HepG2 (cell line): ENCODE measurements around the gene SYT7. TPM values are rescaled to one million over a fixed set of nuclear protein-coding genes. Genes with fewer than 3 reads are reported as not detected.

Experiments used
- CAMTA2 ChIP-seq: sonication (generic); formaldehyde crosslinking; IDR thresholded peaks from 2 replicates; pipeline ENCODE4 v1.4.0; 2020; ENCODE audit warnings: mild to moderate bottlenecking, missing genetic modification reagents, borderline replicate concordance
- CBX1 ChIP-seq: IDR thresholded peaks from one replicate; pipeline ENCODE4 v1.6.1; 2016; ENCODE audit warnings: antibody characterized with exemption, low read depth
- KDM3A ChIP-seq: IDR thresholded peaks from 2 replicates; pipeline ENCODE4 v1.6.1; 2018; ENCODE audit warnings: low read depth, missing compliant biosample characterization
- MAZ ChIP-seq, 2 experiments: sonication (generic) in 1 of 2; formaldehyde crosslinking in 1 of 2; IDR thresholded peaks; 2 replicates each; pipeline versions ENCODE4 v1.5.0 to v1.6.1; 2012 to 2020; ENCODE audit warnings: low read depth in 2 of 2, mild to moderate bottlenecking in 2 of 2, borderline replicate concordance in 1 of 2, improper control_type of control experiment in 1 of 2, low read length in 1 of 2, missing genetic modification reagents in 1 of 2, moderate library complexity in 1 of 2
- NFKBIZ ChIP-seq: IDR thresholded peaks from 2 replicates; pipeline ENCODE4 v1.6.1; 2018; ENCODE audit warnings: missing genetic modification reagents, missing compliant biosample characterization
- NKX3-1 ChIP-seq: sonication (generic); formaldehyde crosslinking; IDR thresholded peaks from 2 replicates; pipeline ENCODE4 v1.5.0; 2020; ENCODE audit warnings: missing genetic modification reagents
- POLR2A ChIP-seq, 2 experiments: IDR thresholded peaks; 2 replicates each; pipeline ENCODE4 v1.6.1; 2011; ENCODE audit warnings: low read depth in 2 of 2, low read length in 2 of 2, mild to moderate bottlenecking in 1 of 2, moderate library complexity in 1 of 2; ENCODE audit not compliant: insufficient read depth in 1 of 2
- PRDM15 ChIP-seq: sonication (generic); formaldehyde crosslinking; IDR thresholded peaks from 2 replicates; pipeline ENCODE4 v1.4.0; 2020; ENCODE audit warnings: missing genetic modification reagents
- RBFOX2 ChIP-seq: fragments of 200-400 bp; formaldehyde crosslinking; IDR thresholded peaks from 2 replicates; pipeline ENCODE4 v1.6.1; 2017; ENCODE audit warnings: low read depth, mild to moderate bottlenecking, low read length
- RFX1 ChIP-seq: fragments of 450-650 bp; IDR thresholded peaks from 2 replicates; pipeline ENCODE4 v1.6.1; 2017
- SOX5 ChIP-seq: IDR thresholded peaks from 2 replicates; pipeline ENCODE4 v1.6.1; 2016; ENCODE audit warnings: borderline replicate concordance
- TEAD3 ChIP-seq: optimal IDR thresholded peaks from 2 replicates; pipeline ENCODE3; 2016; ENCODE audit warnings: borderline replicate concordance
- TMF1 ChIP-seq: sonication (generic); formaldehyde crosslinking; IDR thresholded peaks from 2 replicates; pipeline ENCODE4 v1.8.1; 2022; ENCODE audit warnings: low read depth, missing genetic modification reagents
- U2AF2 ChIP-seq: fragments of 200-400 bp; formaldehyde crosslinking; IDR thresholded peaks from 2 replicates; pipeline ENCODE4 v1.6.1; 2017; ENCODE audit warnings: low read depth, mild to moderate bottlenecking, low read length
- ZNF280D ChIP-seq: sonication (generic); formaldehyde crosslinking; IDR thresholded peaks from 2 replicates; pipeline ENCODE4 v1.5.1; 2020; ENCODE audit warnings: mild to moderate bottlenecking, missing genetic modification reagents
- ZNF3 ChIP-seq: IDR thresholded peaks from 2 replicates; pipeline ENCODE4 v1.7.0; 2017; ENCODE audit warnings: inconsistent platforms
- ZNF605 ChIP-seq: sonication (generic); formaldehyde crosslinking; IDR thresholded peaks from 2 replicates; pipeline ENCODE4 v1.8.0; 2022; ENCODE audit warnings: mild to moderate bottlenecking, missing genetic modification reagents
- ZNF670 ChIP-seq: sonication (generic); formaldehyde crosslinking; IDR thresholded peaks from 2 replicates; pipeline ENCODE4 v1.8.0; 2022; ENCODE audit warnings: mild to moderate bottlenecking, missing genetic modification reagents, borderline replicate concordance
- ZNF883 ChIP-seq: sonication (generic); formaldehyde crosslinking; IDR thresholded peaks from 2 replicates; pipeline ENCODE4 v1.5.1; 2020; ENCODE audit warnings: mild to moderate bottlenecking, missing genetic modification reagents; ENCODE audit errors: not compliant biosample characterization
- ZSCAN12 ChIP-seq: sonication (generic); formaldehyde crosslinking; IDR thresholded peaks from 2 replicates; pipeline ENCODE4 v1.9.0; 2021; ENCODE audit warnings: mild to moderate bottlenecking, missing genetic modification reagents
- polyA plus RNA-seq, 8 experiments: library from polyadenylated mRNA; depleted of rRNA in 3 of 8; stranded (reverse) in 7 of 8; unstranded in 1 of 8; fragments of >200 nt; fragmentation: Illumina TruSeq in 4 of 8; extraction: Trizol in 4 of 8; gene quantifications; 2 replicates each; pipeline versions ENCODE4 v1.2.1 to v1.2.3, GENCODE V29; 2011 to 2016; ENCODE audit warnings: low read depth in 4 of 8, missing spikeins in 1 of 8, mixed read lengths in 1 of 8; ENCODE audit not compliant: insufficient read depth in 1 of 8
- total RNA-seq, 5 experiments: library from RNA; depleted of rRNA; stranded (reverse); fragments of >200 nt; fragmentation: Illumina TruSeq; extraction: Trizol; gene quantifications; 2 replicates each; pipeline ENCODE4 v1.2.3, GENCODE V29; 2016; ENCODE audit warnings: low read depth in 1 of 5
- TF ChIP-seq, protein P1 (sequence below): sonication (generic); IDR thresholded peaks from 2 replicates; pipeline ENCODE4 v1.6.1; 2016; ENCODE audit warnings: low read depth, borderline replicate concordance
- TF ChIP-seq, protein P2 (sequence below): sonication (generic); formaldehyde crosslinking; IDR thresholded peaks from 2 replicates; pipeline ENCODE4 v1.5.0; 2020; ENCODE audit warnings: missing genetic modification reagents, mild to moderate bottlenecking, borderline replicate concordance

Gene SYT7
- total and polyA plus RNA-seq, 2 of the 13 experiments (the other 11 are each of a cell fraction or from before 2014, with no cell fraction given) = 1.4 to 4.4 TPM

GRCh38 chr11:61601512-61601911, 20.6 kb upstream of the SYT7 start (continued):
- TF ChIP-seq MAZ (IDR thresholded peaks at IDR 0.05; ENCODE audit: borderline replicate concordance, low read depth, low read length) (no peak), MAZ (CRISPR knock-in tag; IDR thresholded peaks at IDR 0.05; ENCODE audit: low read depth) (no peak), ZNF605 (no peak), ZNF670 (CRISPR knock-in tag) (no peak), RFX1 (no peak), CAMTA2 (CRISPR knock-in tag) (no peak), SOX5 (CRISPR knock-in tag) (peak; percentile 59), ZNF883 (CRISPR knock-in tag) (peak; percentile 54), TMF1 (CRISPR knock-in tag) (no peak), POLR2A (IDR thresholded peaks at IDR 0.05; ENCODE audit: insufficient read depth in 1 of 2, low read depth in 2 of 2, low read length in 2 of 2) (no peak), U2AF2 (no peak), KDM3A (CRISPR knock-in tag) (no peak), ZNF280D (CRISPR knock-in tag) (no peak), NFKBIZ (no peak), CBX1 (no peak), PRDM15 (CRISPR knock-in tag) (peak; percentile 93), RBFOX2 (no peak), NKX3-1 (CRISPR knock-in tag) (no peak), ZSCAN12 (CRISPR knock-in tag) (no peak), TEAD3 (CRISPR knock-in tag) (peak; percentile 83), ZNF3 (CRISPR knock-in tag) (no peak)
- TF ChIP-seq, protein P1, sequence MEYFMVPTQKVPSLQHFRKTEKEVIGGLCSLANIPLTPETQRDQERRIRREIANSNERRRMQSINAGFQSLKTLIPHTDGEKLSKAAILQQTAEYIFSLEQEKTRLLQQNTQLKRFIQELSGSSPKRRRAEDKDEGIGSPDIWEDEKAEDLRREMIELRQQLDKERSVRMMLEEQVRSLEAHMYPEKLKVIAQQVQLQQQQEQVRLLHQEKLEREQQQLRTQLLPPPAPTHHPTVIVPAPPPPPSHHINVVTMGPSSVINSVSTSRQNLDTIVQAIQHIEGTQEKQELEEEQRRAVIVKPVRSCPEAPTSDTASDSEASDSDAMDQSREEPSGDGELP = peak; percentile 86; the same call in 1 of the 2 replicates
- TF ChIP-seq, protein P2, sequence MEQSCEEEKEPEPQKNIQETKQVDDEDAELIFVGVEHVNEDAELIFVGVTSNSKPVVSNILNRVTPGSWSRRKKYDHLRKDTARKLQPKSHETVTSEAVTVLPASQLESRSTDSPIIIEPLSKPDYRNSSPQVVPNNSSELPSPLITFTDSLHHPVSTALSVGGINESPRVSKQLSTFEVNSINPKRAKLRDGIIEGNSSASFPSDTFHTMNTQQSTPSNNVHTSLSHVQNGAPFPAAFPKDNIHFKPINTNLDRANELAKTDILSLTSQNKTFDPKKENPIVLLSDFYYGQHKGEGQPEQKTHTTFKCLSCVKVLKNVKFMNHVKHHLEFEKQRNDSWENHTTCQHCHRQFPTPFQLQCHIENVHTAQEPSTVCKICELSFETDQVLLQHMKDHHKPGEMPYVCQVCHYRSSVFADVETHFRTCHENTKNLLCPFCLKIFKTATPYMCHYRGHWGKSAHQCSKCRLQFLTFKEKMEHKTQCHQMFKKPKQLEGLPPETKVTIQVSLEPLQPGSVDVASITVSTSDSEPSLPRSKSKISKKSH (CRISPR knock-in tag) = no peak
